Measurements from ENCODE around the gene MOSPD3.

The MOSPD3 gene

GRCh38 chr7:100584683-100585510 is 27.4 kb upstream of the MOSPD3 start:
- Histone ChIP-seq H3K27ac (ENCODE audit: low read depth, low read length) (no peak overlapping the region; the same call in 1 of the 2 replicates), H3K36me3 (ENCODE audit: control insufficient read depth, insufficient read depth, low read length) (peaks cover 28% of the 10 kb centered on the region), H3K4me3 (ENCODE audit: low read depth, low read length) (peak overlapping the region; percentile 92), H3K4me1 (ENCODE audit: control insufficient read depth, insufficient read depth, low read length) (peaks cover 30% of the 10 kb centered on the region), H3K9me3 (ENCODE audit: control insufficient read depth, insufficient read depth, low read depth, low read length) (no peaks in the 10 kb centered on the region), H3K27me3 (ENCODE audit: control insufficient read depth, insufficient read depth, low read length) (no peaks in the 10 kb centered on the region), H3K9ac (ENCODE audit: low read length) (peak overlapping the region; percentile 89)

GRCh38 chr7:100585511-100586265 is 26.7 kb upstream of the MOSPD3 start, which contains the start of gene LRCH4:
Gene LRCH4 (minus strand): TSS chr7:100586129. CDS start chr7:100586100, 29 bp downstream.
- H3K4me1 ChIP-seq (ENCODE audit: control insufficient read depth, insufficient read depth, low read length), result peaks cover 38% of the 10 kb centered on the region
- H3K9me3 ChIP-seq (ENCODE audit: control insufficient read depth, insufficient read depth, low read depth, low read length), result no peaks in the 10 kb centered on the region
- no peaks in the 10 kb centered on the region for H3K27me3 ChIP-seq (ENCODE audit: control insufficient read depth, insufficient read depth, low read length)
- H3K36me3 ChIP-seq (ENCODE audit: control insufficient read depth, insufficient read depth, low read length), result peaks cover 20% of the 10 kb centered on the region
- H3K27ac ChIP-seq (ENCODE audit: low read depth, low read length), result peak within 1 kb of the TSS; percentile 74
- peak within 1 kb of the TSS; percentile 92 for H3K4me3 ChIP-seq (ENCODE audit: low read depth, low read length)
- peak within 1 kb of the TSS; percentile 89 for H3K9ac ChIP-seq (ENCODE audit: low read length)

GRCh38 chr7:100586266-100587025 is 25.9 kb upstream of the MOSPD3 start, which contains the start of gene FBXO24:
Gene FBXO24 (plus strand): TSS chr7:100586328. CDS start chr7:100586626, 298 bp downstream.
- Histone ChIP-seq H3K27ac (ENCODE audit: low read depth, low read length) (peak within 1 kb of the TSS; percentile 74), H3K4me1 (ENCODE audit: control insufficient read depth, insufficient read depth, low read length) (peaks cover 38% of the 10 kb centered on the region), H3K9me3 (ENCODE audit: control insufficient read depth, insufficient read depth, low read depth, low read length) (no peaks in the 10 kb centered on the region), H3K36me3 (ENCODE audit: control insufficient read depth, insufficient read depth, low read length) (peaks cover 12% of the 10 kb centered on the region), H3K9ac (ENCODE audit: low read length) (peak within 1 kb of the TSS; percentile 89), H3K27me3 (ENCODE audit: control insufficient read depth, insufficient read depth, low read length) (no peaks in the 10 kb centered on the region), H3K4me3 (ENCODE audit: low read depth, low read length) (peak within 1 kb of the TSS; percentile 92)

GRCh38 chr7:100588438-100588837 is 23.9 kb upstream of the MOSPD3 start:
- H3K4me1 ChIP-seq (ENCODE audit: control insufficient read depth, insufficient read depth, low read length), result peaks cover 31% of the 10 kb centered on the region
- H3K36me3 ChIP-seq (ENCODE audit: control insufficient read depth, insufficient read depth, low read length), result no peaks in the 10 kb centered on the region
- no peak overlapping the region for H3K9ac ChIP-seq (ENCODE audit: low read length)
- H3K9me3 ChIP-seq (ENCODE audit: control insufficient read depth, insufficient read depth, low read depth, low read length), result no peaks in the 10 kb centered on the region
- no peaks in the 10 kb centered on the region for H3K27me3 ChIP-seq (ENCODE audit: control insufficient read depth, insufficient read depth, low read length)
- no peak overlapping the region for H3K4me3 ChIP-seq (ENCODE audit: low read depth, low read length)
- H3K27ac ChIP-seq (ENCODE audit: low read depth, low read length), result no peak overlapping the region

- H3K27me3 ChIP-seq (ENCODE audit: control insufficient read depth, insufficient read depth, low read length), result no peaks in the 10 kb centered on the region
- H3K27ac ChIP-seq (ENCODE audit: low read depth, low read length), result no peak overlapping the region
- H3K4me3 ChIP-seq (ENCODE audit: low read depth, low read length), result peak overlapping the region; percentile 21; the same call in 1 of the 2 replicates
- H3K9ac ChIP-seq (ENCODE audit: low read length), result no peak overlapping the region
- H3K9me3 ChIP-seq (ENCODE audit: control insufficient read depth, insufficient read depth, low read depth, low read length), result no peaks in the 10 kb centered on the region
- no peaks in the 10 kb centered on the region for H3K36me3 ChIP-seq (ENCODE audit: control insufficient read depth, insufficient read depth, low read length)
- H3K4me1 ChIP-seq (ENCODE audit: control insufficient read depth, insufficient read depth, low read length), result peaks cover 23% of the 10 kb centered on the region
These were observed 22.9 kb upstream of the MOSPD3 start for GRCh38 chr7:100589341-100589947.

GRCh38 chr7:100590077-100590737 is 22.1 kb upstream of the MOSPD3 start:
- no peak overlapping the region for H3K27ac ChIP-seq (ENCODE audit: low read depth, low read length)
- no peaks in the 10 kb centered on the region for H3K9me3 ChIP-seq (ENCODE audit: control insufficient read depth, insufficient read depth, low read depth, low read length)
- H3K36me3 ChIP-seq (ENCODE audit: control insufficient read depth, insufficient read depth, low read length), result no peaks in the 10 kb centered on the region; the same call in 1 of the 2 replicates
- H3K27me3 ChIP-seq (ENCODE audit: control insufficient read depth, insufficient read depth, low read length), result no peaks in the 10 kb centered on the region
- H3K9ac ChIP-seq (ENCODE audit: low read length), result no peak overlapping the region
- peak overlapping the region; percentile 21; the same call in 1 of the 2 replicates for H3K4me3 ChIP-seq (ENCODE audit: low read depth, low read length)
- peaks cover 17% of the 10 kb centered on the region for H3K4me1 ChIP-seq (ENCODE audit: control insufficient read depth, insufficient read depth, low read length)

- no peak overlapping the region for H3K27ac ChIP-seq (ENCODE audit: low read depth, low read length)
- H3K9ac ChIP-seq (ENCODE audit: low read length), result no peak overlapping the region
- peaks cover 17% of the 10 kb centered on the region for H3K4me1 ChIP-seq (ENCODE audit: control insufficient read depth, insufficient read depth, low read length)
- H3K9me3 ChIP-seq (ENCODE audit: control insufficient read depth, insufficient read depth, low read depth, low read length), result no peaks in the 10 kb centered on the region
- H3K36me3 ChIP-seq (ENCODE audit: control insufficient read depth, insufficient read depth, low read length), result peaks cover 6% of the 10 kb centered on the region
- H3K27me3 ChIP-seq (ENCODE audit: control insufficient read depth, insufficient read depth, low read length), result no peaks in the 10 kb centered on the region
- H3K4me3 ChIP-seq (ENCODE audit: low read depth, low read length), result no peak overlapping the region
These were observed 20.7 kb upstream of the MOSPD3 start for GRCh38 chr7:100591596-100591995.

- peaks cover 5% of the 10 kb centered on the region; the same call in 1 of the 2 replicates for H3K4me1 ChIP-seq (ENCODE audit: control insufficient read depth, insufficient read depth, low read length)
- H3K27ac ChIP-seq (ENCODE audit: low read depth, low read length), result no peak overlapping the region
- no peak overlapping the region for H3K4me3 ChIP-seq (ENCODE audit: low read depth, low read length)
- H3K9me3 ChIP-seq (ENCODE audit: control insufficient read depth, insufficient read depth, low read depth, low read length), result no peaks in the 10 kb centered on the region
- H3K27me3 ChIP-seq (ENCODE audit: control insufficient read depth, insufficient read depth, low read length), result no peaks in the 10 kb centered on the region
- no peak overlapping the region for H3K9ac ChIP-seq (ENCODE audit: low read length)
- H3K36me3 ChIP-seq (ENCODE audit: control insufficient read depth, insufficient read depth, low read length), result peaks cover 13% of the 10 kb centered on the region
These were observed 17.2 kb upstream of the MOSPD3 start for GRCh38 chr7:100595188-100595587.

GRCh38 chr7:100598425-100598824 is 13.9 kb upstream of the MOSPD3 start:
- Histone ChIP-seq H3K36me3 (ENCODE audit: control insufficient read depth, insufficient read depth, low read length) (peaks cover 13% of the 10 kb centered on the region), H3K27ac (ENCODE audit: low read depth, low read length) (no peak overlapping the region), H3K27me3 (ENCODE audit: control insufficient read depth, insufficient read depth, low read length) (no peaks in the 10 kb centered on the region), H3K4me3 (ENCODE audit: low read depth, low read length) (no peak overlapping the region), H3K4me1 (ENCODE audit: control insufficient read depth, insufficient read depth, low read length) (peaks cover 16% of the 10 kb centered on the region), H3K9me3 (ENCODE audit: control insufficient read depth, insufficient read depth, low read depth, low read length) (no peaks in the 10 kb centered on the region), H3K9ac (ENCODE audit: low read length) (no peak overlapping the region)
